ENCODE data around the gene INTS7.
A peak's percentile ranks its signal among the peaks of the same experiment; 100 is the strongest.

INTS7 gene

DNA sequence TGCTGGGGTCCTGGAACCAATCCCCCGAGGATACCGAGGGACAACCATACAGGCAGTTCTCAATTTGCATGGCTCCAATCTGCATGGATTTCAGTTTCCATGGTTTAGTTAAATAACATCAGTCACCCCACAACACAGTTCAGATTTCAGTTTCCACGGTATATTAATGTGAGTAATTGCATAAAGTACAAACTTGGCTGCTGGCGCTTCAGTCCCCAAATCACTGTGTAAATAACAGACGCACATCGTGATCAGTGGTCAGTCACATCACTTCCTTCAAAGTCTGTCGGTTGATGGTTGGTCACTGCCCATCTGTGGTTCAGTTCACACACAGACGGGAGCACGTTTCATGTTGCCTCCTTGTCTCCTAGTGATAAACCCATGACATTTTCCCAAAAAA, 138.4 kb downstream of the INTS7 start:
- TF ChIP-seq, protein P1, sequence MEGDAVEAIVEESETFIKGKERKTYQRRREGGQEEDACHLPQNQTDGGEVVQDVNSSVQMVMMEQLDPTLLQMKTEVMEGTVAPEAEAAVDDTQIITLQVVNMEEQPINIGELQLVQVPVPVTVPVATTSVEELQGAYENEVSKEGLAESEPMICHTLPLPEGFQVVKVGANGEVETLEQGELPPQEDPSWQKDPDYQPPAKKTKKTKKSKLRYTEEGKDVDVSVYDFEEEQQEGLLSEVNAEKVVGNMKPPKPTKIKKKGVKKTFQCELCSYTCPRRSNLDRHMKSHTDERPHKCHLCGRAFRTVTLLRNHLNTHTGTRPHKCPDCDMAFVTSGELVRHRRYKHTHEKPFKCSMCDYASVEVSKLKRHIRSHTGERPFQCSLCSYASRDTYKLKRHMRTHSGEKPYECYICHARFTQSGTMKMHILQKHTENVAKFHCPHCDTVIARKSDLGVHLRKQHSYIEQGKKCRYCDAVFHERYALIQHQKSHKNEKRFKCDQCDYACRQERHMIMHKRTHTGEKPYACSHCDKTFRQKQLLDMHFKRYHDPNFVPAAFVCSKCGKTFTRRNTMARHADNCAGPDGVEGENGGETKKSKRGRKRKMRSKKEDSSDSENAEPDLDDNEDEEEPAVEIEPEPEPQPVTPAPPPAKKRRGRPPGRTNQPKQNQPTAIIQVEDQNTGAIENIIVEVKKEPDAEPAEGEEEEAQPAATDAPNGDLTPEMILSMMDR (IDR thresholded peaks at IDR 0.05; ENCODE audit: low read depth, low read length): no peak
- peak in 1 of 2 donors; percentile 12 for DNase-seq (ENCODE audit: low read depth in 2 of 2)
- no peak overlapping the region for H3K4me3 ChIP-seq (replicated peaks in 1 of 2; ENCODE audit: low read depth in 2 of 2, low read length in 2 of 2)

DNA sequence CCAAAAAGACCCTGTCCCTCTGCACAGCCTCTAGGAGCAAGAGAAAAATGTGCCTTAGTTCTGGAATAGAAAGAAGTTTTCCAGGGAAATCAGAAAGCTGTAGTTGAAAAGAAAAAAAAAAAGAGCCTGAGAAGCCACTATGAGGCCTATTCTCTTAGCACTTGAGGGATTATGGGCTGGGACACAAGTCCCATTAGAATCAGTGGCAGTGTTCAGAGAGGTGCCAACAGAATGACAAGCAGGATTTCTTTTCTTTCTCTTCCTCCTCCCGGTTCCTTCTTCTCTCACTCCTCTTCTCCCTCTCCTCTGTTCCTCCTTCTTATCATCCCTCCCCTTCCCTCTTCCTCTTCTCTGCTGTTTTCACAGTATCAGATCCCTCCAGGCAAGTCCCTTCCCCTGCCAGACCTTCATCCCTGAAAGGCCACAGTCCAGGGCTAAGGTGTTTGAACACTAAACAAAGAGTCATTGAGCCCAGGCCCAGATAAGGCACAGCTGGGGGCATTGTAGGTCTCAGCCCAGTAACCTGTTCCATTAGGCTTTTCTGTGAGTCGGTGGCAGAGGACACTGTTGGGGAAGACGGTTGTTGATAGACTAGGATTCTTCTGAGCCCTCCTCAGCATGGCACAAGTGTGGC, 140.1 kb downstream of the INTS7 start:
- no peak overlapping the region for H3K4me3 ChIP-seq (replicated peaks in 1 of 2; ENCODE audit: low read depth in 2 of 2, low read length in 2 of 2)
- no peak for DNase-seq (ENCODE audit: low read depth in 2 of 2)
- TF ChIP-seq, protein P1 (IDR thresholded peaks at IDR 0.05; ENCODE audit: low read depth, low read length): no peak

DNA sequence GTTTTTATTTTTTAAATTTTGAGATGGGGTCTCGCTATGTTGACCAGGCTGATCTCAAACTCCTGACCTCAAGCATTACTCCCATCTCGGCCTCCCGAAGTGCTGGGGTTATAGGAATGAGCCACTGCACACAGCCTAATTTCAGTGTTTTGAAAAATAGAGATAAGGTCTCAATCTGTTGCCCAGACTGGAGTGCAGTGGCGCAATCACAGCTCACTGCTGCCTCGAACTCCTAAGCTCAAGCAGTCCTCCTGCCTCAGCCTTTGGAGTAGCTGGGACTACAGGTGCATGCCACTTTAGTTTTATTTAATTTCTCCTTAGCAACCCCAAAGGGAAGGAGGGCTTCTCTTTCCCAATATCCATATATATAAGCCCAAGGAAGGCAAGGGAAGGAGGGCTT, 141.0 kb downstream of the INTS7 start:
- H3K4me3 ChIP-seq (replicated peaks in 1 of 2; ENCODE audit: low read depth in 2 of 2, low read length in 2 of 2): no peak overlapping the region
- TF ChIP-seq, protein P1 (IDR thresholded peaks at IDR 0.05; ENCODE audit: low read depth, low read length): no peak

DNA sequence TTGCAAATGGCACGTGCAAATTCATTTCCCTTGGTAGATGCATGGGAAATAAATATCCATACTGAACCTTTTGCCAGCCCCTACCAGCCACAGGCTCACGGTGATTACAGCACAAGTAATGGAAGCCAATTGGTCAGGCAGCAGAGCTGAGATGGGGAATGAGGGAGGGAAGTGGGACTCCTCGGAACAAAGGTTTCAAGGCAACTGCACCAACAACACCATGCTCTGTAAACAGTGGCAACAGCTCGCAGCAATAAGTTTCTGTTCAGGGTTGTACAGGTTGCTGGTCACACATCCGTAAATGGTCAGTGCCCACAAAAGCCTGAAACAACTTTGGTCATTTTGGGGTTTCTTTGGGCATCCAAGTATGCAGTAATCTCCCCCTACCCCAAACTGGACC, 142.1 kb downstream of the INTS7 start:
- TF ChIP-seq, protein P1 (IDR thresholded peaks at IDR 0.05; ENCODE audit: low read depth, low read length): no peak
- H3K4me3 ChIP-seq (replicated peaks in 1 of 2; ENCODE audit: low read depth in 2 of 2, low read length in 2 of 2): no peak overlapping the region
- DNase-seq (ENCODE audit: low read depth in 2 of 2): no peak

More for the DNA sequence above, 141.0 kb downstream of the INTS7 start:
- no peak for DNase-seq (ENCODE audit: low read depth in 2 of 2)

DNA sequence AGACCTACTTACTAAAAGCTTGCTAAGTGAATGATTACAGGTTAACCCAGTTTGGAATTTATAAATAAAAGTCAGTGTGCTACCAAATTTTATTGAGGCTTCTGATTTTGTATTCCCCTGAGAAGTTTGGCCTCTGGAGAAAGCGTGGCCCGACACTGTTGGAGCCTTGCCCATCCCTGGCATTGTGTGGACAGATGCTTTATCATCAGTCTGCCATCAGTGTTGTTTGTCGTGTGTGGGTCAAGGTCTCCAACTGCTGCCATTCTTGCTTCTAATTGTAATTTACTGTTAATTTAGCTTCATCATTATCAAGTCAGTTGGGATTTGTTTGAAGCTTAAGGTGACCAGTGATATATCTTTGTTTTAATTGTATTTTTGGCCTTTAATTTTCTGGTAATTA, 142.8 kb downstream of the INTS7 start:
- no peak overlapping the region for H3K4me3 ChIP-seq (replicated peaks in 1 of 2; ENCODE audit: low read depth in 2 of 2, low read length in 2 of 2)
- TF ChIP-seq, protein P1 (IDR thresholded peaks at IDR 0.05; ENCODE audit: low read depth, low read length): no peak
- DNase-seq (ENCODE audit: low read depth in 2 of 2): no peak

DNA sequence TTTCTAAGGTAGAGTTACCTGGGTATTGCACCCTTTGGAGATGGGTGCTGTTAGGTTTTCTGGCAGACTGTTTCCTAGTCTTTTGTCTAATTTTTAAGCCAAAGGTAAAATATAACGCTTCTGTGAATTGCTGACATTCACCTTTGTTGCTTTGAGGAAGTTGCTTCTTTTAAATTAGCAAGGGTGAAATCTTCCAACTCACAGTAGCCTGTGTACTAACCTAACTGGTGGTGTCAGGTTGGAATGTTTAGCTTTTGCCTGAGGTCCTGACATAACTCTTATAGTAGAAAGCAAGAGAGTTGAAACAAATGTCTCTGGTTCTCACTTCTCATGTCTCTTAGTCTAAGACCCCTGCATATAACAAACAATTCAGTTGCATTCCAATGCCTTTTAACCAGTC, 143.6 kb downstream of the INTS7 start:
- no peak overlapping the region for H3K4me3 ChIP-seq (replicated peaks in 1 of 2; ENCODE audit: low read depth in 2 of 2, low read length in 2 of 2)
- DNase-seq (ENCODE audit: low read depth in 2 of 2): no peak
- TF ChIP-seq, protein P1 (IDR thresholded peaks at IDR 0.05; ENCODE audit: low read depth, low read length): no peak
